HG03575 (cell line): ENCODE results near the gene LCE1F.

Experiments used
- ATAC-seq: cut with Tn5 transposase; IDR thresholded peaks from one replicate; pipeline ENCODE4 v1.9.1; 2021; ENCODE audit not compliant: unreplicated experiment, insufficient number of reproducible peaks, low FRiP score; ENCODE audit errors: extremely low read depth

The LCE1F gene

GRCh38 chr1:152774875-152775274, at the start of gene LCE1F:
Gene LCE1F (plus strand): TSS chr1:152775140. CDS start chr1:152776372, 1,232 bp downstream.
- ATAC-seq, result no peak

GRCh38 chr1:152725261-152725660, 49.7 kb upstream of the LCE1F start:
- no peak for ATAC-seq

GRCh38 chr1:152728986-152729385, 46.0 kb upstream of the LCE1F start:
- no peak for ATAC-seq

- ATAC-seq, result no peak
These were observed 39.3 kb upstream of the LCE1F start for GRCh38 chr1:152735648-152736047.

- ATAC-seq, result no peak
These were observed 36.9 kb upstream of the LCE1F start for GRCh38 chr1:152737997-152738396.

GRCh38 chr1:152739841-152740240, 35.1 kb upstream of the LCE1F start:
- no peak for ATAC-seq

GRCh38 chr1:152741656-152742055, 33.3 kb upstream of the LCE1F start:
- no peak for ATAC-seq

GRCh38 chr1:152743371-152744145, 31.4 kb upstream of the LCE1F start:
- no peak for ATAC-seq

GRCh38 chr1:152745289-152745704, 29.6 kb upstream of the LCE1F start:
- no peak for ATAC-seq

GRCh38 chr1:152745765-152746444, 29.0 kb upstream of the LCE1F start:
- ATAC-seq, result no peak

- no peak for ATAC-seq
These were observed 27.1 kb upstream of the LCE1F start for GRCh38 chr1:152747831-152748230.

GRCh38 chr1:152752225-152752624, 22.7 kb upstream of the LCE1F start:
- no peak for ATAC-seq

- ATAC-seq, result no peak
These were observed 21.4 kb upstream of the LCE1F start for GRCh38 chr1:152753586-152753985.

GRCh38 chr1:152756872-152757271, 18.1 kb upstream of the LCE1F start:
- ATAC-seq, result no peak

GRCh38 chr1:152757747-152758146, 17.2 kb upstream of the LCE1F start, which contains the start of gene KPRP:
Gene KPRP (plus strand): TSS chr1:152758025. CDS start chr1:152759589, 1,564 bp downstream.
- no peak for ATAC-seq

GRCh38 chr1:152758636-152759035, 16.3 kb upstream of the LCE1F start:
- no peak for ATAC-seq

- no peak for ATAC-seq
These were observed 15.3 kb upstream of the LCE1F start for GRCh38 chr1:152759453-152760173.

GRCh38 chr1:152760551-152761190, 14.3 kb upstream of the LCE1F start:
- no peak for ATAC-seq

GRCh38 chr1:152761609-152762213, 13.2 kb upstream of the LCE1F start:
- no peak for ATAC-seq
